HepG2 (cell line): ENCODE measurements around the gene MEG3. TPM values are rescaled to one million over a fixed set of nuclear protein-coding genes. Genes with fewer than 3 reads are reported as not detected.

Source experiments
- ARNTL ChIP-seq: sonication (generic); formaldehyde crosslinking; IDR thresholded peaks from 2 replicates; pipeline ENCODE4 v1.4.0; 2020; ENCODE audit warnings: mild to moderate bottlenecking, missing genetic modification reagents
- CERS6 ChIP-seq: sonication (generic); formaldehyde crosslinking; IDR thresholded peaks from 2 replicates; pipeline ENCODE4 v1.5.0; 2020; ENCODE audit warnings: missing genetic modification reagents
- CSRNP1 ChIP-seq: sonication (generic); formaldehyde crosslinking; IDR thresholded peaks from 2 replicates; pipeline ENCODE4 v1.8.1; 2023; ENCODE audit warnings: mild to moderate bottlenecking, missing genetic modification reagents
- FLYWCH1 ChIP-seq: sonication (generic); formaldehyde crosslinking; IDR thresholded peaks from 2 replicates; pipeline ENCODE4 v1.8.1; 2023; ENCODE audit warnings: mild to moderate bottlenecking, missing genetic modification reagents
- FOSL2 ChIP-seq: sonication (generic); formaldehyde crosslinking; IDR thresholded peaks from 2 replicates; pipeline ENCODE4 v1.4.0; 2020; ENCODE audit warnings: missing genetic modification reagents
- MIXL1 ChIP-seq: IDR thresholded peaks from 2 replicates; pipeline ENCODE4 v1.6.1; 2016
- NAIF1 ChIP-seq: sonication (generic); formaldehyde crosslinking; IDR thresholded peaks from 2 replicates; pipeline ENCODE4 v1.5.0; 2020; ENCODE audit warnings: mild to moderate bottlenecking, missing genetic modification reagents, borderline replicate concordance
- NCOA1 ChIP-seq: sonication (generic); formaldehyde crosslinking; IDR thresholded peaks from 2 replicates; pipeline ENCODE4 v1.9.0; 2021; ENCODE audit warnings: missing genetic modification reagents
- TBL1XR1 ChIP-seq: fragments of 150-350 bp; IDR thresholded peaks from 2 replicates; pipeline ENCODE4 v1.6.1; 2014; ENCODE audit warnings: borderline replicate concordance, low read length; ENCODE audit not compliant: partially characterized antibody
- TCF12 ChIP-seq, 2 experiments: fragments of 450-650 bp in 1 of 2; sonication (generic) in 1 of 2; formaldehyde crosslinking in 1 of 2; IDR thresholded peaks; 2 replicates each; pipeline versions ENCODE4 v1.6.1 to v1.8.0; 2017 to 2022; ENCODE audit warnings: antibody characterized with exemption in 1 of 2, mild to moderate bottlenecking in 1 of 2, missing genetic modification reagents in 1 of 2, moderate library complexity in 1 of 2
- ZBTB1 ChIP-seq: sonication (generic); formaldehyde crosslinking; IDR thresholded peaks from 2 replicates; pipeline ENCODE4 v1.4.0; 2020; ENCODE audit warnings: missing genetic modification reagents, borderline replicate concordance
- ZNF331 ChIP-seq: sonication (generic); formaldehyde crosslinking; IDR thresholded peaks from 2 replicates; pipeline ENCODE4 v1.4.0; 2020; ENCODE audit warnings: missing genetic modification reagents
- ZNF430 ChIP-seq: sonication (generic); formaldehyde crosslinking; IDR thresholded peaks from 2 replicates; pipeline ENCODE4 v1.9.0; 2021; ENCODE audit warnings: mild to moderate bottlenecking, missing genetic modification reagents
- ZNF570 ChIP-seq: sonication (generic); formaldehyde crosslinking; IDR thresholded peaks from 2 replicates; pipeline ENCODE4 v1.4.0; 2020; ENCODE audit warnings: mild to moderate bottlenecking, missing genetic modification reagents, borderline replicate concordance
- ZNF572 ChIP-seq: sonication (generic); formaldehyde crosslinking; IDR thresholded peaks from 2 replicates; pipeline ENCODE4 v1.5.1; 2020; ENCODE audit warnings: mild to moderate bottlenecking, missing genetic modification reagents
- ZNF577 ChIP-seq: sonication (generic); formaldehyde crosslinking; IDR thresholded peaks from 2 replicates; pipeline ENCODE4 v1.4.0; 2020; ENCODE audit warnings: mild to moderate bottlenecking, low read depth, missing genetic modification reagents, borderline replicate concordance
- ZNF746 ChIP-seq: sonication (generic); formaldehyde crosslinking; IDR thresholded peaks from 2 replicates; pipeline ENCODE4 v1.8.0; 2022; ENCODE audit warnings: mild to moderate bottlenecking, missing genetic modification reagents
- polyA plus RNA-seq, 8 experiments: library from polyadenylated mRNA; depleted of rRNA in 3 of 8; stranded (reverse) in 7 of 8; unstranded in 1 of 8; fragments of >200 nt; fragmentation: Illumina TruSeq in 4 of 8; extraction: Trizol in 4 of 8; gene quantifications; 2 replicates each; pipeline versions ENCODE4 v1.2.1 to v1.2.3, GENCODE V29; 2011 to 2016; ENCODE audit warnings: low read depth in 4 of 8, missing spikeins in 1 of 8, mixed read lengths in 1 of 8; ENCODE audit not compliant: insufficient read depth in 1 of 8
- total RNA-seq, 5 experiments: library from RNA; depleted of rRNA; stranded (reverse); fragments of >200 nt; fragmentation: Illumina TruSeq; extraction: Trizol; gene quantifications; 2 replicates each; pipeline ENCODE4 v1.2.3, GENCODE V29; 2016; ENCODE audit warnings: low read depth in 1 of 5
- TF ChIP-seq, protein P1 (sequence below): sonication (generic); formaldehyde crosslinking; conservative IDR thresholded peaks from 2 replicates; pipeline ENCODE4 v1.4.0; 2020; ENCODE audit warnings: mild to moderate bottlenecking, missing genetic modification reagents, moderate library complexity
- TF ChIP-seq, protein P2 (sequence below): sonication (generic); formaldehyde crosslinking; IDR thresholded peaks from 2 replicates; pipeline ENCODE4 v1.8.1; 2023; ENCODE audit warnings: mild to moderate bottlenecking, moderate library complexity, missing genetic modification reagents
- TF ChIP-seq, protein P3 (sequence below): sonication (generic); formaldehyde crosslinking; IDR thresholded peaks from 2 replicates; pipeline ENCODE4 v1.4.0; 2020; ENCODE audit warnings: missing genetic modification reagents
- TF ChIP-seq, protein P4 (sequence below): sonication (generic); formaldehyde crosslinking; conservative IDR thresholded peaks from 2 replicates; pipeline ENCODE4 v1.4.0; 2020; ENCODE audit warnings: missing genetic modification reagents

MEG3 gene
- total and polyA plus RNA-seq, 2 of the 13 experiments (the other 11 are each of a cell fraction or from before 2014, with no cell fraction given), result 0.17 TPM; not detected in 1

DNA sequence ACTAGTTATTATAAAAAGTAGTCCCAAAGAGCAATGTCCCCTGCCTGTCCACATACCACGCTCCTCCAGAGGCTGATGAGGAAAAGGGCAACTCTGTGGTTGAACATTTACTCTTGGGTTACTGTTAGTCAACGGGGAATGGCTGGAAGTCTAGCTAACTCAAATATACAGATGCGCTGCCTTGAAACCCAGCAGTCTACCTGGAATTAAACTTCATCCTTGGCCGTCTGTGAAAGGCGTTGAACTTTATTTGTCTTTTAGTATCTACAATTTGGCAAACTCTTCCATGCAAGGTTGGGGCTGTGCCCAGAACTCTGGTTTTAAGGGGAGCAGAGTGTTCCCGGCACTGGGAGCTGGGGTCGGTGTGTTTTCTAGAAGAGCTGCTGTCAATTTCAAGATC lies 3.9 kb upstream of the MEG3 start (continued):
- no peak for TF ChIP-seq ARNTL (CRISPR knock-in tag)
- TF ChIP-seq, protein P1, sequence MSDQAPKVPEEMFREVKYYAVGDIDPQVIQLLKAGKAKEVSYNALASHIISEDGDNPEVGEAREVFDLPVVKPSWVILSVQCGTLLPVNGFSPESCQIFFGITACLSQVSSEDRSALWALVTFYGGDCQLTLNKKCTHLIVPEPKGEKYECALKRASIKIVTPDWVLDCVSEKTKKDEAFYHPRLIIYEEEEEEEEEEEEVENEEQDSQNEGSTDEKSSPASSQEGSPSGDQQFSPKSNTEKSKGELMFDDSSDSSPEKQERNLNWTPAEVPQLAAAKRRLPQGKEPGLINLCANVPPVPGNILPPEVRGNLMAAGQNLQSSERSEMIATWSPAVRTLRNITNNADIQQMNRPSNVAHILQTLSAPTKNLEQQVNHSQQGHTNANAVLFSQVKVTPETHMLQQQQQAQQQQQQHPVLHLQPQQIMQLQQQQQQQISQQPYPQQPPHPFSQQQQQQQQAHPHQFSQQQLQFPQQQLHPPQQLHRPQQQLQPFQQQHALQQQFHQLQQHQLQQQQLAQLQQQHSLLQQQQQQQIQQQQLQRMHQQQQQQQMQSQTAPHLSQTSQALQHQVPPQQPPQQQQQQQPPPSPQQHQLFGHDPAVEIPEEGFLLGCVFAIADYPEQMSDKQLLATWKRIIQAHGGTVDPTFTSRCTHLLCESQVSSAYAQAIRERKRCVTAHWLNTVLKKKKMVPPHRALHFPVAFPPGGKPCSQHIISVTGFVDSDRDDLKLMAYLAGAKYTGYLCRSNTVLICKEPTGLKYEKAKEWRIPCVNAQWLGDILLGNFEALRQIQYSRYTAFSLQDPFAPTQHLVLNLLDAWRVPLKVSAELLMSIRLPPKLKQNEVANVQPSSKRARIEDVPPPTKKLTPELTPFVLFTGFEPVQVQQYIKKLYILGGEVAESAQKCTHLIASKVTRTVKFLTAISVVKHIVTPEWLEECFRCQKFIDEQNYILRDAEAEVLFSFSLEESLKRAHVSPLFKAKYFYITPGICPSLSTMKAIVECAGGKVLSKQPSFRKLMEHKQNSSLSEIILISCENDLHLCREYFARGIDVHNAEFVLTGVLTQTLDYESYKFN (CRISPR knock-in tag), result peak; percentile 73
- peak; percentile 58; the same call in 1 of the 2 replicates for TF ChIP-seq ZNF331
- TF ChIP-seq ZBTB1, result no peak
- TF ChIP-seq, protein P2, sequence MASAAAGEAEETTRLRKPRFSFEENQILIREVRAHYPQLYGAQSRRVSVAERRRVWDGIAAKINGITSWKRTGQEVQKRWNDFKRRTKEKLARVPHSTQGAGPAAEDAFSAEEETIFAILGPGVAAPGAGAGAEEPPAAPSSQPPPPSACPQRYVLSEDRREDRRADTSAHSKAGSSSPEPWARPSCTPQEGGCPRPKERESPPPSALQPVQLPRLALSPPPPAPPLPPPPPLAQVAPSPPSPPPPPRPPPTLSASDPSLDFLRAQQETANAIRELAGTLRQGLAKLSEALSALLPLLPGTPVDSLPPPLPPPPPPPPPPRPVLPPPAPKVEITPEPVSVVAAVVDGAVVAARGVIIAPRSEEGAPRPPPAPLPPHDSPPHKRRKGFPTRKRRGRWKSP (CRISPR knock-in tag), result no peak
- no peak for TF ChIP-seq TBL1XR1
- no peak for TF ChIP-seq CSRNP1
- no peak for TF ChIP-seq ZNF746 (CRISPR knock-in tag)
- TF ChIP-seq FOSL2 (CRISPR knock-in tag), result peak; percentile 26; the same call in 1 of the 2 replicates
- TF ChIP-seq NAIF1, result no peak
- no peak for TF ChIP-seq ZNF577 (CRISPR knock-in tag)
- peak; percentile 20; the same call in 1 of the 2 replicates for TF ChIP-seq MIXL1 (CRISPR knock-in tag)
- TF ChIP-seq TCF12 (IDR thresholded peaks at IDR 0.05), result no peak
- no peak for TF ChIP-seq TCF12 (CRISPR knock-in tag; IDR thresholded peaks at IDR 0.05)
- no peak for TF ChIP-seq ZNF570 (CRISPR knock-in tag)
- TF ChIP-seq NCOA1, result no peak
- TF ChIP-seq ZNF572, result no peak
- TF ChIP-seq, protein P3, sequence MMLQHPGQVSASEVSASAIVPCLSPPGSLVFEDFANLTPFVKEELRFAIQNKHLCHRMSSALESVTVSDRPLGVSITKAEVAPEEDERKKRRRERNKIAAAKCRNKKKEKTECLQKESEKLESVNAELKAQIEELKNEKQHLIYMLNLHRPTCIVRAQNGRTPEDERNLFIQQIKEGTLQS (CRISPR knock-in tag), result no peak
- no peak for TF ChIP-seq CERS6 (CRISPR knock-in tag)
- no peak for TF ChIP-seq FLYWCH1 (CRISPR knock-in tag)
- TF ChIP-seq ZNF430, result no peak
- TF ChIP-seq, protein P4, sequence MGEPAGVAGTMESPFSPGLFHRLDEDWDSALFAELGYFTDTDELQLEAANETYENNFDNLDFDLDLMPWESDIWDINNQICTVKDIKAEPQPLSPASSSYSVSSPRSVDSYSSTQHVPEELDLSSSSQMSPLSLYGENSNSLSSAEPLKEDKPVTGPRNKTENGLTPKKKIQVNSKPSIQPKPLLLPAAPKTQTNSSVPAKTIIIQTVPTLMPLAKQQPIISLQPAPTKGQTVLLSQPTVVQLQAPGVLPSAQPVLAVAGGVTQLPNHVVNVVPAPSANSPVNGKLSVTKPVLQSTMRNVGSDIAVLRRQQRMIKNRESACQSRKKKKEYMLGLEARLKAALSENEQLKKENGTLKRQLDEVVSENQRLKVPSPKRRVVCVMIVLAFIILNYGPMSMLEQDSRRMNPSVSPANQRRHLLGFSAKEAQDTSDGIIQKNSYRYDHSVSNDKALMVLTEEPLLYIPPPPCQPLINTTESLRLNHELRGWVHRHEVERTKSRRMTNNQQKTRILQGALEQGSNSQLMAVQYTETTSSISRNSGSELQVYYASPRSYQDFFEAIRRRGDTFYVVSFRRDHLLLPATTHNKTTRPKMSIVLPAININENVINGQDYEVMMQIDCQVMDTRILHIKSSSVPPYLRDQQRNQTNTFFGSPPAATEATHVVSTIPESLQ, result no peak
